Smooth muscle cell (in vitro differentiated cells): Measurements from ENCODE around the gene POU2F2. TPM values are rescaled to one million over a fixed set of nuclear protein-coding genes. Genes with fewer than 3 reads are reported as not detected.

Source experiments
- DNase-seq: peaks from one replicate; lab custom pipeline; 2025; ENCODE audit not compliant: unreplicated experiment; lab: John Stamatoyannopoulos, UW
- H2AFZ ChIP-seq: fragments of 200-600 bp; sonication (generic); 2 replicates; pipeline ENCODE4 v1.6.0; 2016; ENCODE audit warnings: antibody characterized with exemption, low read depth, mild to moderate bottlenecking
- H3F3A ChIP-seq: fragments of 200-600 bp; sonication (generic); 2 replicates; pipeline ENCODE4 v1.6.0; 2017; ENCODE audit warnings: antibody characterized with exemption, low read depth
- H3K27ac ChIP-seq: fragments of 200-600 bp; sonication (generic); 2 replicates; pipeline ENCODE4 v1.5.1; 2016; ENCODE audit warnings: low read depth, mild to moderate bottlenecking
- H3K27me3 ChIP-seq: fragments of 200-600 bp; sonication (generic); 2 replicates; pipeline ENCODE4 v1.6.1; 2016; ENCODE audit warnings: low read depth, mild to moderate bottlenecking
- H3K36me3 ChIP-seq: fragments of 200-600 bp; sonication (generic); 2 replicates; pipeline ENCODE4 v1.5.1; 2016; ENCODE audit warnings: low read depth
- H3K4me1 ChIP-seq: fragments of 200-600 bp; sonication (generic); 2 replicates; pipeline ENCODE4 v1.5.1; 2016; ENCODE audit warnings: low read depth
- H3K4me2 ChIP-seq: fragments of 200-600 bp; sonication (generic); 2 replicates; pipeline ENCODE4 v1.6.0; 2016; ENCODE audit warnings: mild to moderate bottlenecking
- H3K4me3 ChIP-seq: fragments of 200-600 bp; sonication (generic); 2 replicates; pipeline ENCODE4 v1.5.1; 2016; ENCODE audit warnings: mild to moderate bottlenecking
- H3K79me2 ChIP-seq: fragments of 200-600 bp; sonication (generic); 2 replicates; pipeline ENCODE4 v1.6.0; 2016; ENCODE audit warnings: low read depth, mild to moderate bottlenecking
- H3K9ac ChIP-seq: fragments of 200-600 bp; sonication (generic); 2 replicates; pipeline ENCODE4 v1.6.0; 2016; ENCODE audit warnings: low read depth
- H3K9me3 ChIP-seq: fragments of 200-600 bp; sonication (generic); replicated peaks from 2 replicates; pipeline ENCODE4 v1.5.1; 2016; ENCODE audit warnings: low read depth
- H4K20me1 ChIP-seq: fragments of 200-600 bp; sonication (generic); 2 replicates; pipeline ENCODE4 v1.6.0; 2016; ENCODE audit warnings: low read depth
- CTCF ChIP-seq: fragments of 200-600 bp; sonication (generic); IDR thresholded peaks from 2 replicates; pipeline ENCODE4 v1.5.1; 2017; ENCODE audit warnings: borderline replicate concordance, mild to moderate bottlenecking, antibody characterized with exemption; ENCODE audit not compliant: insufficient read depth, poor library complexity, severe bottlenecking
- WGBS: methylation state at CpG from one replicate; pipeline ENCODE4 v1.1.7; 2016; ENCODE audit warnings: low lambda C conversion rate; 5-methylcytosine and 5-hydroxymethylcytosine counted together
- polyA plus RNA-seq: library from polyadenylated mRNA; unstranded; fragments of >200 nt; fragmentation: Nextera tagmentation; extraction: Ambion mirVana; gene quantifications from 2 replicates; pipeline ENCODE4 v1.2.1, GENCODE V29; 2016
- total RNA-seq: library from RNA; depleted of rRNA; stranded (reverse); fragments of >200 nt; gene quantifications from 2 replicates; pipeline ENCODE4 v1.2.3, GENCODE V29; 2014

The POU2F2 gene
- total and polyA plus RNA-seq, 2 experiments from 2014 or later = 0.99 to 6.3 TPM

- 88% methylated on average over 16 of the region's 16 CpGs for WGBS
- Histone ChIP-seq H3K79me2 (no peaks in the 10 kb centered on the region), H4K20me1 (no peaks in the 10 kb centered on the region), H3K9me3 (no peaks in the 10 kb centered on the region), H3K27me3 (peaks cover 29% of the 10 kb centered on the region), H3K36me3 (no peaks in the 10 kb centered on the region), H3K4me3 (no peak overlapping the region), H3K4me2 (no peak overlapping the region), H2AFZ (no peak overlapping the region), H3F3A (no peaks in the 10 kb centered on the region), H3K9ac (no peak overlapping the region), H3K4me1 (no peaks in the 10 kb centered on the region), H3K27ac (no peak overlapping the region)
- DNase-seq = no peak
- no peak for TF ChIP-seq CTCF
Measured at GRCh38 chr19:42170715-42171114, 38.5 kb upstream of the POU2F2 start.

DNA sequence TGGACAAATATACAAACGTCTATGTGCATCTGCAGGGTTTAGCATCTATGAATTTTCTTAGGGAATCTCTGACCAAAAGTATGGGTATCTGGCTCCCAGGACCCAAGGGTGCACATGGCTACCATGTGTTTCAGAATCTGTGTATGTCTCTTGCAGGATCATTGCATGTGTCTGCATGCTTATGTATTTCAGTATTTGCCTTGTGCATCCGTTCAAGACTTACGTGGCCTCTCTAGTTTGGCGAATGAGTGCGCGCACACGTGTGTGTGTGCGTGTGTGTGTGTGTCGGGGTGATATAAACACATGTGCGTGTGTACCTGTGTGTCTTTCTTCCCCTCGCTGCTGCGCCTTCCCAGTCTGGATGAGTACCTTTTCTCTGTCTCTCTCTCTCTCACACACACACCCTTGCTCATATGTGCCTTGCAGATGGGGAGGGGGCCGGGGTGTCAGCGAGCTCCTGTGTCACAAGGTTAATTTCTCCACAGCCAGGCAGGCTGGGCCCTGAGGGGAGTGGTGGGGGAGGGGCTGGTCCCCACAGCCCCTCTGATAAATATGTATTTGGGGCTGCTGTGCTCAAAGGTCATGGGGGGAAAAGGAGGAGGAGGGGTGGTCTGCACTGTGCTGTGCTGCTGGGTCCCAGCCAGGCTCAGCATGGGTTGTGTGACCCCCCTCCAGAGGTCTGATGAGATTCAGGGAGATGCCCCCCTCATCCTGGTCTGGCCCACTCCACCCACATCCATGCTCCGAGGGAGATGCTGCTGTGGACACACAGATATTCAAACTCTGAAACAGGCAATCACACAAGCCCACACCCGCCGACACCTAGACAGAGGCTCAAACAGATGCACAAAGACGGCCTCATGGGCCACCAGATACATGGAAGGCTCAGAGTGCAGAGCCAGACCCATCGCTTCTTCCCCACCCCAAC, 37.5 kb upstream of the POU2F2 start:
- H4K20me1 ChIP-seq = no peaks in the 10 kb centered on the region
- no peaks in the 10 kb centered on the region for H3K9me3 ChIP-seq
- TF ChIP-seq CTCF = no peak
- peaks cover 24% of the 10 kb centered on the region for H3K27me3 ChIP-seq
- H3K36me3 ChIP-seq = no peaks in the 10 kb centered on the region
- H3K4me3 ChIP-seq = no peak overlapping the region
- H2AFZ ChIP-seq = no peak overlapping the region
- DNase-seq = no peak
- WGBS = 91% methylated on average over 19 of the region's 19 CpGs
- no peak overlapping the region for H3K27ac ChIP-seq
- no peak overlapping the region for H3K4me2 ChIP-seq
- no peaks in the 10 kb centered on the region for H3F3A ChIP-seq
- H3K4me1 ChIP-seq = no peaks in the 10 kb centered on the region
- no peaks in the 10 kb centered on the region for H3K79me2 ChIP-seq
- no peak overlapping the region for H3K9ac ChIP-seq

GRCh38 chr19:42168206-42168605, 36.0 kb upstream of the POU2F2 start:
- H3K79me2 ChIP-seq = no peaks in the 10 kb centered on the region
- no peak overlapping the region for H2AFZ ChIP-seq
- no peaks in the 10 kb centered on the region for H3K9me3 ChIP-seq
- no peak overlapping the region for H3K4me2 ChIP-seq
- no peak for DNase-seq
- no peak overlapping the region for H3K27ac ChIP-seq
- H3K4me1 ChIP-seq = no peaks in the 10 kb centered on the region
- 68% methylated on average over 3 of the region's 3 CpGs for WGBS
- H3F3A ChIP-seq = no peaks in the 10 kb centered on the region
- H3K9ac ChIP-seq = no peak overlapping the region
- H3K4me3 ChIP-seq = no peak overlapping the region
- no peaks in the 10 kb centered on the region for H4K20me1 ChIP-seq
- peaks cover 18% of the 10 kb centered on the region for H3K27me3 ChIP-seq
- no peak for TF ChIP-seq CTCF
- no peaks in the 10 kb centered on the region for H3K36me3 ChIP-seq
